ENCODE results near the gene MED16.
A peak's percentile ranks its signal among the peaks of the same experiment; 100 is the strongest.
"Not testable (repeated sequence)": the region's sequence is repeated elsewhere in the genome, so short reads cannot be mapped to it uniquely, and the experiment has no call there.

MED16 gene

DNA sequence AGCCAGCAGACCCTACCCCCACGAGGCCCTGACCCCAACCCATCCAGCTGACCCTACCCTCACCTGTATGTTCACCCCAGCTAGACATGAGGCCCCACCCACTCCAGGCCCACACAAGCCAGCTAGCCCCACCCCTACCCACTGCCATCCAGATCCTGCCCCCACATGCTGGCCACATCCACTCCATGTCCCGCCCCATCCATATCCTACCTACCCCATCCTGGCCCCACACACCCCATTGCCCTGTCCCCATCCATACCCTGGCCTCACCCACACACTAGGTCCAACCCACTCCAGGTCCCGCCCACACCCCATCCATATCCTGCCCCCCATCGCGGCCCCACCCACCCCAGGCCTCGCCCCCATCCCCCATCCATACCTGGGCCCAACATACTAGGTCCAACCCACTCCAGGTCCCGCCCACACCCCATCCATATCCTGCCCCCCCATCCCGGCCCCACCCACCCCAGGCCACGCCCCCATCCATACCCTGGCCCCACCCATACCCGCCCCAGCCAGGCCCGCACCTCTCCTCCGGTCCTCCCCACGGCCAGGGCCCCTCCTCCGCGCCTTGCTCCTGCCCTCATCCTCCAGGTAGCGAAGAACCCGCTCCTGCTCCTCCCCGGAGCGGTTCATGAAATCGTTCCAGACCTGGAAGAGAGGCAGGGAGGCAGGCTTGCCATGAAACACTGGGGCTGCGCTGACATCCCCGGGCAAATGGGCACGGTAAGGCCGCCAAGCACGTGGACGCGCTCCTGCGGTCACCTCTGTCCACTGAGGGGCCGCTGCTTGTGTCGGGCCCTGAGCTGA is 7.5 kb upstream of the MED16 start:
- Histone ChIP-seq H3K36me3 (ENCODE audit: insufficient read depth, low read length) (no peaks in the 10 kb centered on the region; the same call in 1 of the 2 replicates), H3K4me3 (no peak overlapping the region), H3K9ac (ENCODE audit: insufficient read length) (no peak overlapping the region), H3K9me3 (ENCODE audit: low read depth, low read length) (no peaks in the 10 kb centered on the region), H3K27ac (no peak overlapping the region)
- no peak for DNase-seq (ENCODE audit: low read depth, low spot score)
- no peak for TF ChIP-seq EZH2 (IDR thresholded peaks at IDR 0.05)

- DNase-seq (ENCODE audit: low read depth, low spot score) = no peak
- H3K9me3 ChIP-seq (ENCODE audit: low read depth, low read length) = no peaks in the 10 kb centered on the region
- no peak overlapping the region for H3K4me3 ChIP-seq
- TF ChIP-seq EZH2 (IDR thresholded peaks at IDR 0.05) (no peak), POLR2AphosphoS5 (IDR thresholded peaks at IDR 0.05; ENCODE audit: borderline replicate concordance, low read depth, low read length) (no peak), FOXP2 (optimal IDR thresholded peaks at IDR 0.05; ENCODE audit: control extremely low read depth, extremely low read length, insufficient read depth) (no peak)
- no peak overlapping the region for H3K9ac ChIP-seq (ENCODE audit: insufficient read length)
- no peak overlapping the region for H3K27ac ChIP-seq
- H3K36me3 ChIP-seq (ENCODE audit: insufficient read depth, low read length) = no peaks in the 10 kb centered on the region; the same call in 1 of the 2 replicates
Observed at GRCh38 chr19:900043-900301, 7.0 kb upstream of the MED16 start.

DNA sequence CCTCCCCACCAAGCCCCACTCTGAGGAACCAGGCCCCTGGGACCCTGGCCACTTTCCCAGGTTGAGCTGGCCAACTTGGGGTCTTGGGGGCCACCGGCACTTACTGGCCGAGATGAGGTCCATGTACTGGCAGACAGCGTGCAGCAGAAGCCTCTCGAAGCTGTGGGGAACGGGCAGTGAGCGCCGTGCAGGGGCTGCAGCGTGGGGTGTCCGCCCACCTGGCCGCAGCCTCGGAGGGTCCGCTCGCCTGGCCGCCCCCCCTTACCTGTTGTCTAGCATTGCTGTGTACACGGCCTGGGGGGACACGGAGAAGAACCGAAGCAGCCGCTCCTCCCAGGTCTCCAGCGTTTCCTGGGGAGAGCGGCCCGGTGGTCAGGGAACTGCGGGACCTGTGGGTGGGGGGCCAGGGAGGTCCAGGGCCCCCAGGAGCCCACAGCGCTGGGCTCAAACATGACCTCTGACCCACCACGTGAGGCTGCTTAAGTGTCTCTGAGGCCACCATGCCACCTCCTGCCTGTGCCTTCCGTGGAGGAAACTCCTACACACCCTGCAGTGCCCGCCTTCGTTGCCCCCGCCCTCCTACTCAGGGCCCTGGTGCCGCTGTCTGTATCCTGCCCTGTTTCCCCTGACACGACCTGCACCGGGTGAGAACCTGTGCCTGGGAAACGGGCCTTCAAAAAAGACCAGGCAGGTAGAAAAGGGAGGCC is 6.5 kb upstream of the MED16 start:
- no peaks in the 10 kb centered on the region for H3K9me3 ChIP-seq (ENCODE audit: low read depth, low read length)

GRCh38 chr19:898663-899062 is 5.7 kb upstream of the MED16 start:
- H3K27ac ChIP-seq = no peak overlapping the region
- TF ChIP-seq EZH2 (IDR thresholded peaks at IDR 0.05) (no peak), FOXP2 (optimal IDR thresholded peaks at IDR 0.05; ENCODE audit: control extremely low read depth, extremely low read length, insufficient read depth) (no peak), POLR2AphosphoS5 (IDR thresholded peaks at IDR 0.05; ENCODE audit: borderline replicate concordance, low read depth, low read length) (no peak)
- no peak overlapping the region for H3K9ac ChIP-seq (ENCODE audit: insufficient read length)
- no peak overlapping the region for H3K4me3 ChIP-seq
- no peak for DNase-seq (ENCODE audit: low read depth, low spot score)
- no peaks in the 10 kb centered on the region for H3K9me3 ChIP-seq (ENCODE audit: low read depth, low read length)
- no peaks in the 10 kb centered on the region; the same call in 1 of the 2 replicates for H3K36me3 ChIP-seq (ENCODE audit: insufficient read depth, low read length)

More for the DNA sequence above, 6.5 kb upstream of the MED16 start:
- no peak overlapping the region for H3K27ac ChIP-seq
- H3K9ac ChIP-seq (ENCODE audit: insufficient read length) = no peak overlapping the region
- no peaks in the 10 kb centered on the region; the same call in 1 of the 2 replicates for H3K36me3 ChIP-seq (ENCODE audit: insufficient read depth, low read length)
- DNase-seq (ENCODE audit: low read depth, low spot score) = no peak
- H3K4me3 ChIP-seq = no peak overlapping the region
- no peak for TF ChIP-seq EZH2 (IDR thresholded peaks at IDR 0.05)
- no peak for TF ChIP-seq FOXP2 (optimal IDR thresholded peaks at IDR 0.05; ENCODE audit: control extremely low read depth, extremely low read length, insufficient read depth)
- TF ChIP-seq POLR2AphosphoS5 (IDR thresholded peaks at IDR 0.05; ENCODE audit: borderline replicate concordance, low read depth, low read length) = no peak

DNA sequence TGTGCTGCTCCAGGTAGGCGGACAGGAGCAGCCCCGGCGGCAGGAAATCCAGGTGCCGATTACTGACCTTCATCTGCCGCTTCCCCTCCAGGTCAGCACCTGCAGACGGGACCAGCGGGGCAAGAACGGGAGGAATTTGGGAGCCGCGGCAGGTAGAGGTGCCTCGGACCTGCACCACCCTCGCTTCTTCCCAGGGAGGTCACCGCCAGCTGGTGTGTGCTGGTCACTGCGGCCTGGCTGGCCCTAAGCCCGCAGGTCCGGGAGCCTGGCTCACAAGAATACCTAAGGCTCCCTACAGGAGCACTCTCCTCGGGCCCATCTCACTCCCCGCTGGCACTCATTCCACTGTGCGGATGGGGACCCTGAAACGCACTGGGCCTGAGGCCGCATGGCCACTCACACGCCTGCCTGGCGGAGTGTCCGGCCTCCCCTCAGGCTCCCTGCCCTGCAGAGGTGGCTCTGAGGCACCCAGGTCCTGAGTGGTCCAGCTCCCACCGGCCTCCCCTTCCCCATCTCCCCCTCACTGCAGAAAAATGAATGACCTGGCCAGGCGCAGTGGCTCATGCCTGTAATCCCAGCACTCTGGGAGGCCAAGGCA is 4.6 kb upstream of the MED16 start:
- H3K36me3 ChIP-seq (ENCODE audit: insufficient read depth, low read length) = no peaks in the 10 kb centered on the region; the same call in 1 of the 2 replicates
- H3K27ac ChIP-seq = no peak overlapping the region
- no peak overlapping the region for H3K4me3 ChIP-seq
- H3K9ac ChIP-seq (ENCODE audit: insufficient read length) = no peak overlapping the region
- DNase-seq (ENCODE audit: low read depth, low spot score) = no peak
- H3K9me3 ChIP-seq (ENCODE audit: low read depth, low read length) = no peaks in the 10 kb centered on the region
- TF ChIP-seq EZH2 (IDR thresholded peaks at IDR 0.05) = no peak
- no peak for TF ChIP-seq POLR2AphosphoS5 (IDR thresholded peaks at IDR 0.05; ENCODE audit: borderline replicate concordance, low read depth, low read length)
- no peak for TF ChIP-seq FOXP2 (optimal IDR thresholded peaks at IDR 0.05; ENCODE audit: control extremely low read depth, extremely low read length, insufficient read depth)

DNA sequence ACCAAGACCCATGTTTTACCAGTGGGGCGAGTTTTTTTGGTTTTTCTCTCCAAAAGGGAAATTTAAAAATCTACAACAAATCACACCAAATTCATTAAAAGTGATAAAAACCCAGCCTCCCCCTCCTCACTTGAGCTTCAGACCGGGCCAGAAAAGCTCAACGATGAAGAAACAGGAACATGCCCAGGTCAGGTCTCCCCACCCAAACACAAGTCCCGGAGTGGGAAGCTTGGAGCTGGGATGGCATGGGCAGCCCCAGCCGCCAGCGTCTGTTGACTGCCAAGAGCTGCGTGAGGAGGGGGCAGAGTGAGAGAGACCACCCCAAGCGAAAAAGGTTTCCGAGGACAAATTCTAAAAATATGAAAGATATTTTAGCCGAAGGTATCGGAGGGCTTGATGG is 4.0 kb upstream of the MED16 start:
- Histone ChIP-seq H3K9me3 (ENCODE audit: low read depth, low read length) (no peaks in the 10 kb centered on the region), H3K4me3 (no peak overlapping the region), H3K27ac (no peak overlapping the region), H3K9ac (ENCODE audit: insufficient read length) (no peak overlapping the region), H3K36me3 (ENCODE audit: insufficient read depth, low read length) (no peaks in the 10 kb centered on the region; the same call in 1 of the 2 replicates)
- DNase-seq (ENCODE audit: low read depth, low spot score) = no peak
- TF ChIP-seq POLR2AphosphoS5 (IDR thresholded peaks at IDR 0.05; ENCODE audit: borderline replicate concordance, low read depth, low read length) = no peak
- no peak for TF ChIP-seq FOXP2 (optimal IDR thresholded peaks at IDR 0.05; ENCODE audit: control extremely low read depth, extremely low read length, insufficient read depth)
- no peak for TF ChIP-seq EZH2 (IDR thresholded peaks at IDR 0.05)

- no peak for TF ChIP-seq POLR2AphosphoS5 (IDR thresholded peaks at IDR 0.05; ENCODE audit: borderline replicate concordance, low read depth, low read length)
- no peak for TF ChIP-seq FOXP2 (optimal IDR thresholded peaks at IDR 0.05; ENCODE audit: control extremely low read depth, extremely low read length, insufficient read depth)
- no peak for TF ChIP-seq EZH2 (IDR thresholded peaks at IDR 0.05)
- Histone ChIP-seq H3K4me3 (no peak overlapping the region), H3K36me3 (ENCODE audit: insufficient read depth, low read length) (no peaks in the 10 kb centered on the region; the same call in 1 of the 2 replicates), H3K9ac (ENCODE audit: insufficient read length) (no peak overlapping the region), H3K27ac (no peak overlapping the region), H3K9me3 (ENCODE audit: low read depth, low read length) (no peaks in the 10 kb centered on the region)
- DNase-seq (ENCODE audit: low read depth, low spot score) = no peak
Observed at GRCh38 chr19:896434-896833, 3.4 kb upstream of the MED16 start.

GRCh38 chr19:892243-892893 is 619 bp downstream of the MED16 start:
- H3K9ac ChIP-seq (ENCODE audit: insufficient read length) = peak overlapping the region; percentile 98
- H3K27ac ChIP-seq = peak overlapping the region; percentile 99
- TF ChIP-seq POLR2AphosphoS5 (IDR thresholded peaks at IDR 0.05; ENCODE audit: borderline replicate concordance, low read depth, low read length) = no peak
- H3K9me3 ChIP-seq (ENCODE audit: low read depth, low read length) = no peaks in the 10 kb centered on the region
- H3K36me3 ChIP-seq (ENCODE audit: insufficient read depth, low read length) = peaks cover 17% of the 10 kb centered on the region; the same call in 1 of the 2 replicates
- DNase-seq (ENCODE audit: low read depth, low spot score) = no peak
- H3K4me3 ChIP-seq = peak overlapping the region; percentile 97

DNA sequence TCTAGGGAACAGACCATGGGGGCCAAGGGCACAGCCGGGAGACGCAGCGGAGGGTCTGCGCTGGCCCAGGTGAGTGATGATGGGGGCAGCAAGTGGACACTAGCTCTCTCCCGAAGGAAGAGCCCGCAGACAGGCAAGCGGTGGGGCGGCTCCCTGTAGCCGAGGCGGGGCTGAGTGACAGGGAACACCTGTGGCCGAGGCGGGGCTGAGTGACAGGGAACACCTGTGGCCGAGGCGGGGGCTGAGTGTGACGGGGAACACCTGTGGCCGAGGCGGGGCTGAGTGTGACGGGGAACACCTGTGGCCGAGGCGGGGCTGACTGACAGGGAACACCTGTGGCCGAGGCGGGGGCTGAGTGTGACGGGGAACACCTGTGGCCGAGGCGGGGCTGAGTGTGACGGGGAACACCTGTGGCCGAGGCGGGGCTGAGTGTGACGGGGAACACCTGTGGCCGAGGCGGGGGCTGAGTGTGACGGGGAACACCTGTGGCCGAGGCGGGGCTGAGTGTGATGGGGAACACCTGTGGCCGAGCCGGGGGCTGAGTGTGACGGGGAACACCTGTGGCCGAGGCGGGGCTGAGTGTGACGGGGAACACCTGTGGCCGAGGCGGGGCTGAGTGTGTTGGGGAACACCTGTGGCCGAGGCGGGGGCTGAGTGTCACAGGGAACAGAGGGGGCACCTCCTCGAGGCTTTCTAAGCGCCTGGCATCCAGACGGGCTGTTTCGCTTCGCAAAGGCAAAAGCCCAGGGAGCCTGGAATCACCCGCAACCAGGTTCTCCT is 1.4 kb downstream of the MED16 start:
- H3K9ac ChIP-seq (ENCODE audit: insufficient read length) = peak overlapping the region; percentile 98
- H3K27ac ChIP-seq = 0 out of 2 replicates have a peak overlapping the region, but pooled peaks have one; percentile 99
- DNase-seq (ENCODE audit: low read depth, low spot score); H3K9me3 ChIP-seq (ENCODE audit: low read depth, low read length): not testable (repeated sequence)
- peaks cover 25% of the 10 kb centered on the region; the same call in 1 of the 2 replicates for H3K36me3 ChIP-seq (ENCODE audit: insufficient read depth, low read length)
- H3K4me3 ChIP-seq = peak overlapping the region; percentile 97
